Right lobe of liver (tissue), 4 donors: ENCODE results near the gene MRLN.

Experiments
- POLR2A ChIP-seq: fragments of 450-650 bp; IDR thresholded peaks from one replicate; pipeline ENCODE4 v1.6.1; 2017; ENCODE audit warnings: antibody characterized with exemption, mild to moderate bottlenecking
- TF ChIP-seq, protein P1 (sequence below), 4 donors: fragments of 200-600 bp in 3 of 4; fragments of 450-650 bp in 1 of 4; IDR thresholded peaks; one replicate each; pipeline versions ENCODE4 v1.5.1 to v1.8.0; 2016 to 2022; ENCODE audit warnings: antibody characterized with exemption in 4 of 4, mild to moderate bottlenecking in 2 of 4
- donor health status: DM: no; HTN: no; CAD: no.
- donor health status: DM: no; HTN: no; CAD: no.
- donor health status: DM: no; HTN: yes; CAD: no.

DNA sequence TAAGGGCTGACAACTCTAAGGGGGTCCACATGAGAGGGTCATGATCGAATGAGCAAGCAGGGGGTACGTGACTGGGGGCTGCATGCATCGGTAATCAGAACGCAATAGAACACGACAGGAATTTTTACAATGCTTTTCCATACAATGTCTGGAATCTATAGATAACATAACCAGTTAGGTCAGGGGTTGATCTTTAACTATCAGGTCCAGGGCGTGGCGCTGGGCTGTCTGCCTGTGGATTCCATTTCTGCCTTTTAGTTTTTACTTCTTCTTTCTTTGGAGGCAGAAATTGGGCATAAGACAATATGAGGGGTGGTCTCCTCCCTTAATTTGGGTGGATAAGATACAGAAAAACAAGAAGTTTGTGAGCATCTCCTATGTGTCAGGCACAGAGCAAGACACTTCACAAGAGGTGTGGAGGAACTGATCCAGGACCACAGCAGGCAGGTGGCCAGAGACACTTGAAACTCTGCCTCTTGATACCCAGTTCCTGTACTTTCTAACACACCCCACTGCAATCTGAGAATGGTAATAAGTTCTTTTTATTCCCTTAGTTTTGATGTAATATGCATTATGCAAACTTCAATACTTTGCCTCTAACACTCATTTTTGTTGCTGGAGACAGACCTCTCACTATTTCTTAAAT lies 18.0 kb upstream of the MRLN start:
- TF ChIP-seq, protein P1, sequence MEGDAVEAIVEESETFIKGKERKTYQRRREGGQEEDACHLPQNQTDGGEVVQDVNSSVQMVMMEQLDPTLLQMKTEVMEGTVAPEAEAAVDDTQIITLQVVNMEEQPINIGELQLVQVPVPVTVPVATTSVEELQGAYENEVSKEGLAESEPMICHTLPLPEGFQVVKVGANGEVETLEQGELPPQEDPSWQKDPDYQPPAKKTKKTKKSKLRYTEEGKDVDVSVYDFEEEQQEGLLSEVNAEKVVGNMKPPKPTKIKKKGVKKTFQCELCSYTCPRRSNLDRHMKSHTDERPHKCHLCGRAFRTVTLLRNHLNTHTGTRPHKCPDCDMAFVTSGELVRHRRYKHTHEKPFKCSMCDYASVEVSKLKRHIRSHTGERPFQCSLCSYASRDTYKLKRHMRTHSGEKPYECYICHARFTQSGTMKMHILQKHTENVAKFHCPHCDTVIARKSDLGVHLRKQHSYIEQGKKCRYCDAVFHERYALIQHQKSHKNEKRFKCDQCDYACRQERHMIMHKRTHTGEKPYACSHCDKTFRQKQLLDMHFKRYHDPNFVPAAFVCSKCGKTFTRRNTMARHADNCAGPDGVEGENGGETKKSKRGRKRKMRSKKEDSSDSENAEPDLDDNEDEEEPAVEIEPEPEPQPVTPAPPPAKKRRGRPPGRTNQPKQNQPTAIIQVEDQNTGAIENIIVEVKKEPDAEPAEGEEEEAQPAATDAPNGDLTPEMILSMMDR (IDR thresholded peaks at IDR 0.05), result no peak
- no peak for TF ChIP-seq POLR2A
